Epithelial cell of esophagus (primary cell): Measurements from ENCODE around the gene SPEM3.

Experiments
- DNase-seq: peaks from one replicate; pipeline ENCODE4 v3.0.0; 2010; ENCODE audit warnings: low read depth
- H3K4me3 ChIP-seq: 2 replicates; pipeline ENCODE4 v1.5.1; 2011; ENCODE audit warnings: mild to moderate bottlenecking, low read length, control low read depth
- CTCF ChIP-seq: IDR thresholded peaks from 2 replicates; pipeline ENCODE4 v1.5.1; 2011; ENCODE audit warnings: low read depth, mild to moderate bottlenecking, low read length, control low read depth, inconsistent platforms; ENCODE audit not compliant: insufficient read depth; ENCODE audit errors: missing control alignments

SPEM3 gene

GRCh38 chr17:7383742-7384488 is 44.7 kb upstream of the SPEM3 start:
- no peak for TF ChIP-seq CTCF
- peak; percentile 39 for DNase-seq
- no peak overlapping the region for H3K4me3 ChIP-seq

- no peak for TF ChIP-seq CTCF
- no peak for DNase-seq
- H3K4me3 ChIP-seq = no peak overlapping the region
Observed at GRCh38 chr17:7384489-7385081, 44.1 kb upstream of the SPEM3 start.

GRCh38 chr17:7388856-7389255 is 39.8 kb upstream of the SPEM3 start:
- TF ChIP-seq CTCF = no peak
- DNase-seq = no peak
- no peak overlapping the region for H3K4me3 ChIP-seq

- H3K4me3 ChIP-seq = no peak overlapping the region
- no peak for DNase-seq
- no peak for TF ChIP-seq CTCF
Observed at GRCh38 chr17:7389924-7390910, 38.4 kb upstream of the SPEM3 start.

GRCh38 chr17:7391307-7391706 is 37.4 kb upstream of the SPEM3 start:
- DNase-seq = no peak
- TF ChIP-seq CTCF = no peak
- no peak overlapping the region for H3K4me3 ChIP-seq

- H3K4me3 ChIP-seq = peak overlapping the region; percentile 83
- no peak for TF ChIP-seq CTCF
- no peak for DNase-seq
Observed at GRCh38 chr17:7392696-7393612, 35.7 kb upstream of the SPEM3 start.
